ENCODE data around the gene LPCAT1.
"Not testable (repeated sequence)": the region's sequence is repeated elsewhere in the genome, so short reads cannot be mapped to it uniquely, and the experiment has no call there.

LPCAT1 gene, protein sequence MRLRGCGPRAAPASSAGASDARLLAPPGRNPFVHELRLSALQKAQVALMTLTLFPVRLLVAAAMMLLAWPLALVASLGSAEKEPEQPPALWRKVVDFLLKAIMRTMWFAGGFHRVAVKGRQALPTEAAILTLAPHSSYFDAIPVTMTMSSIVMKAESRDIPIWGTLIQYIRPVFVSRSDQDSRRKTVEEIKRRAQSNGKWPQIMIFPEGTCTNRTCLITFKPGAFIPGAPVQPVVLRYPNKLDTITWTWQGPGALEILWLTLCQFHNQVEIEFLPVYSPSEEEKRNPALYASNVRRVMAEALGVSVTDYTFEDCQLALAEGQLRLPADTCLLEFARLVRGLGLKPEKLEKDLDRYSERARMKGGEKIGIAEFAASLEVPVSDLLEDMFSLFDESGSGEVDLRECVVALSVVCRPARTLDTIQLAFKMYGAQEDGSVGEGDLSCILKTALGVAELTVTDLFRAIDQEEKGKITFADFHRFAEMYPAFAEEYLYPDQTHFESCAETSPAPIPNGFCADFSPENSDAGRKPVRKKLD

DNA sequence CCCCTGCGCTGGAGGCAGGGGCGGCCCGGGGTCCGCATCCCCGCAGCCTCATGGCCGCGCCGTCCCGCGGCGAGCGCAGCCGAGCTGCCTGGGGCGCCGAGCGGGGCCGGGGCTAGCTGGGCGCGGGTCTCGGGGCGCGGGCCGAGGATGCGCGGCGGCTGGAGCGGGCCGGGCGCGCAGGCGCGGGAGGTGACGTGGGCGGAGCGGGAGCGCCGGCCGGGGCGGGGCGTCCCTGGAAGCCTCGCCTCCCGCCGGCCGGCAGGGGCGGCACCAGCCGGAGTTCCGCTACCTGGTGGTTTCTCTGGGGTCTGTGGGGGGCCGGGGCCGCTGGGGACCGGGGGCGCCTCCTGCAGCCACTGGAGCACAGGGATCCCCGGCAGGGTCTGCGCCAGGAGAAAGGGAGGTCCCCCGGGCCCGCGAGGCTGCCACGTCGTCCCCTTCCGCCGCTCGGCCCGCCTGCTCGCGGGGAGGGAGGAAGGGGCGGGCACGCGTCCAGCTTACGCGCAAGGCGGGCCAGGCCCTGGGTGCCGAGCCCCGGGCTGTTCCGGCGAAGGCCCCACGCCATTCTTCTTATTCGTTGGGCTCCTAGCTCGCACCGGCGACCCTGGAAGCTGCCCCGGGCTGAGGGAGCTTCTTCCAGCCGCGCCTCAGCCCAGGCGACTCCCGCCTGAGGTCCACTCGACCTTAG, at the start of gene LPCAT1:
TSS of gene LPCAT1 (minus strand) at position 168 of the 688 bp plus-strand sequence. CDS start at position 52, 116 bp downstream.
- no peaks in the 10 kb centered on the region for H3K9me3 ChIP-seq
- peak within 1 kb of the TSS; percentile 91 for H3K4me3 ChIP-seq
- H3K36me3 ChIP-seq, result peaks cover 28% of the 10 kb centered on the region
- H3K4me2 ChIP-seq, result peak within 1 kb of the TSS; percentile 98
- H3K27me3 ChIP-seq, result no peaks in the 10 kb centered on the region
- peak within 1 kb of the TSS; percentile 85 for H3K27ac ChIP-seq
- H3K9ac ChIP-seq, result peak within 1 kb of the TSS; percentile 87
- no peak for TF ChIP-seq Cebpa-rat (IDR thresholded peaks at IDR 0.05)
- peaks cover 44% of the 10 kb centered on the region for H4K20me1 ChIP-seq
- peaks cover 49% of the 10 kb centered on the region for H3K4me1 ChIP-seq

DNA sequence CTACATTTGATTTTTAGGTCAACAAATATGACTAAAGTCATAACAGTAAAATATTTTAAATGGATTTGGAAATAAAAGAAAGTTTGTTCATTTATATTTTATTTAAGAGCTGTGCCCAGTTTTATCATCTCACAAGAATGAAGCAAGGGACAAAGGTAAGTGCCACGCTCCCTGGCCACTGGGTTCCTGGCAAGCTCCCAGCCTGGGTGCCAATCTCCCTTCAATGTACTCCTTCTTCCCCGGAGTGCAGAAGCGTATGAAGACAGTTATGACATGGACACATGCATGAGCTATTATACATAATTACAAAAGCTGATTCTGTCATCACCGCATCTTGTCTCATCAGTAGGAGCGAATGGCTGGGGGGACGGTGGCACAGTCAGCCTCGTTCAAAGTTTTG, 48.1 kb upstream of the LPCAT1 start:
- not testable (repeated sequence) for H3K27me3 ChIP-seq, H4K20me1 ChIP-seq, H3K27ac ChIP-seq, H3K9ac ChIP-seq, H3K4me2 ChIP-seq, H3K4me3 ChIP-seq
- peaks cover 16% of the 10 kb centered on the region for H3K9me3 ChIP-seq
- peaks cover 50% of the 10 kb centered on the region for H3K36me3 ChIP-seq
- peaks cover 30% of the 10 kb centered on the region for H3K4me1 ChIP-seq

DNA sequence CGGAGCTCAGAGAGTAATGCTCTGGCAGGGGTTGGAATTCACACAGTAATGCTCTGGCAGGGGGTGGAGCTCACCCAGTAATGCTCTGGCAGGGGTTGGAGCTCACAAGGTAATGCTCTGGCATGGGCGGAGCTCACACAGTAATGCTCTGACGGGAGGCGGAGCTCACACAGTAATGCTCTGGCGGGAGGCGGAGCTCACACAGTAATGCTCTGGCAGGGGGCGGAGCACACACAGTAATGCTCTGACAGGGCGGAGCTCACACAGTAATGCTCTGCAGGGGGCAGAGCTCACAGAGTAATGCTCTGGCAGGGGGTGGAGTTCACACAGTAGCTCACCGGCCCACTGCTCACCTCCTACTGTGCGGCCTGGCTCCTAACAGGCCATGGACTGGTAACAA, 47.2 kb upstream of the LPCAT1 start:
- peak overlapping the region; percentile 4; the same call in 1 of the 2 replicates for H3K4me3 ChIP-seq
- no peak overlapping the region for H3K27ac ChIP-seq
- no peaks in the 10 kb centered on the region for H3K27me3 ChIP-seq
- no peak for TF ChIP-seq Cebpa-rat (IDR thresholded peaks at IDR 0.05)
- H3K9me3 ChIP-seq, result peaks cover 16% of the 10 kb centered on the region
- H3K4me1 ChIP-seq, result peaks cover 30% of the 10 kb centered on the region
- H3K36me3 ChIP-seq, result peaks cover 48% of the 10 kb centered on the region
- H3K9ac ChIP-seq, result no peak overlapping the region
- no peaks in the 10 kb centered on the region for H4K20me1 ChIP-seq
- H3K4me2 ChIP-seq, result no peak overlapping the region

DNA sequence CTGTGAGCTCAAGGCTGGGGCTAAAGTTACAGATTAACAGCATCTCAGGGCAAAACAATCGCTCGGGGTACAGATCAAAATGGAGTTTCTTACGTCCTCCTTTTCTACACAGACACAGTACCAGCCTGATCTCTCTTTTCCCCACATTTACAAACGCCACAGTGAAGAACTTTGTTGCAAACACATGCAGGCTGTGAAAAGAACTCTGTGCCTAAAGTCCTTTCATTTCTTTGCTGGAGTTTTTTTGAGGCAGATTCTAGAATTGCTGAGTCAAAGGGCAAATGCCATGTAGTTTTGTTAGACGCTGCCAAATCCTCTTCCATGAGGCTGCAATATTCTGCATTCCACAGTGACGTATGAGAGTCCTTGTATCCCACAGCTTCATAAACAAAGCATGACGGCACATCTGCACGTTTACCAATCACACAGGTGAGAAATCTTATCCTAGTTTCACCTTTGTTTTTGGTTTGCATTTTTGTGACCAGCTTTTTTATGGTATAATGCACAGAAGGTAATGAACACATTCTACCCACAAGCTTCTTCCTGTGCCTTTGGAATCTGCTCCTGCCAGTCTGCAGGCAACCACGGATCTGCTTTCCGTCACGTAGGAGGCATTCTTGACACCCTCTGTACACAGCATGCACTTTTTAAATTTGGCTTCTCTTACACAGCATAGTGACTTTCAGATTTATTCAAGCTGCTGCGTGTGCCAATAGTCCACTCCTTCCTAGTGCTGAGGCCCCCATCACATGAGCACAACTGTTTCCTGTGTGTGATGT, 44.6 kb upstream of the LPCAT1 start:
- Histone ChIP-seq H3K4me1 (peaks cover 42% of the 10 kb centered on the region), H3K9ac (no peak overlapping the region), H3K9me3 (peaks cover 16% of the 10 kb centered on the region), H4K20me1 (0 out of 2 replicates have a peak, but pooled peaks cover 5% of the 10 kb centered on the region), H3K27ac (no peak overlapping the region), H3K4me2 (0 out of 2 replicates have a peak overlapping the region, but pooled peaks have one; percentile 12), H3K27me3 (no peaks in the 10 kb centered on the region), H3K4me3 (no peak overlapping the region), H3K36me3 (peaks cover 36% of the 10 kb centered on the region)
- TF ChIP-seq Cebpa-rat (IDR thresholded peaks at IDR 0.05), result no peak

DNA sequence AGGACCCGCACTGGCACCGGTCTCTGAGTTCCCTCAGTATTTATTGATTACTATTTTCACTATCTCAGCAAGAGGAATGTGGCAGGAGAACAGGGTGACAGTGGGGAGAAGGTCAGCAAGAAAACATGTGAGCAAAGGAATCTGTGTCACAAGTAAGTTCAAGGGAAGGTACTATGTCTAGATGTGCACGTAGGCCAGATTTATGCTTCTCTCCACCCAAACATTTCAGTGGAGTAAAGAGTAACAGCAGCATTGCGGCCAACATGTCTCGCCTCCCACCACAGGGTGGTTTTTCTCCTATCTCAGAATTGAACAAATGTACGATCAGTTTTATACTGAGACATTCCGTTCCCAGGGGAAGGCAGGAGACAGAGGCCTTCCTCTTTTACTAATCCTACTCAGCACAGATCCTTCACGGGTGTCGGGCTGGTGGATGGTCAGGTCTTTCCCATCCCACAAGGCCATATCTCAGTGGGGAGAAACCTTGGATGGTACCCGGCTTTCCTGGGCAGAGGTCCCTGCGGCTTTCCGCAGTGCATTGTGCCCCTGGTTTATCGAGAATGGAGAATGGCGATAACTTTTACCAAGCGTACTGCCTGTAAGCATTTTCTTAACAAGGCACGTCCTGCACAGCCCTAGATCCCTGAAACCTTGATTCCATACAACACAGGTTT, 43.9 kb upstream of the LPCAT1 start:
- H3K4me3 ChIP-seq, H3K27ac ChIP-seq, H3K9ac ChIP-seq, H3K4me2 ChIP-seq, H4K20me1 ChIP-seq, H3K27me3 ChIP-seq: not testable (repeated sequence)
- peaks cover 16% of the 10 kb centered on the region for H3K9me3 ChIP-seq
- H3K36me3 ChIP-seq, result peaks cover 36% of the 10 kb centered on the region
- peaks cover 40% of the 10 kb centered on the region for H3K4me1 ChIP-seq

DNA sequence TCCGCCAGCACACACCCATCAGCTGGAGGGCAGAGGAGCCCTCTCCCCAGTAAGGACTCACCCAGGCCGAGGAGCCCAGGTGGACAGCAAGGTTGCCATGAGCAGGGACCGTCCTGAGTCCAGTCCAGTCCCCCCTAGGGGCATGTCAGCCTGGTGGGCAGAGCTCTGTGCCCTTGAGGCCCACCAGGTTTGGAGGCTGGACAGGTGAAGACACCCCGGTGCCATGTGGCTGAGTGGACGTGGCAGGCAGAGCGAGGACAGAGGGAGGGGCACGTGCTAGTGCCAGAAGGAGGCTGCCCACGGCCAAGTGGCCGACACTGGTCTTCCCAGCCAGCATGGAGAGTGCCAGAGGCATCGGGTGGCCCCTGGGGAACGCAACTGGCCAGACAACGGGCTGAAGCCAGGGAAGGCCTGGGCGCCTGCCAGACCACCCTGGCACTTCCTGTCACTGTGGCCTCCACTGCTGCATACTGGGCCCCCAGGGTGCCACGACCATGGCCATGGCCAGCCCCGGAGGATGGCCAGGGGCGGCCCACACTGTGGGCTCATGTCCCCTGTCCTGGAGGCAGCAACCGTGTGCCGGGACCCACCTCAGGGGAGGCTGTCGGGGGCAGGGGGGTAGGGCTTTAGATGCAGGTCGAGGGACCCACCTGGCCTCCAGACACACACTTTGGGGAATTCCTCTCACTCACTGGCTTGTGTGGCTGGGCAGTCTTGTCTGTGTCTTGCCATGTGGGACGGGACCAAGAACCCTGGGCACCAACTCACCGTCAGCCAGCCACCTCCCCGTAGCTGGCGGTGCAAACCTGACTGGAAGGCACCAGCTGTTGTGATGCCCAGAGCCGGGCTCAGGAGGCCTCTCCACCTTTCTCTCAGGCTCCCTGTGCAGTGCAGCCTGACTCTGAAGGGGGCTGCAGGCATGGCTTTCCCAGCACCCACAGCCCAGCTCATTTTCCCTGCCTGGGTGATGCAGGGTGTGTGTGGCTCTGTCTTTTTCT, 42.3 kb upstream of the LPCAT1 start:
- Histone ChIP-seq H3K36me3 (peaks cover 20% of the 10 kb centered on the region), H3K4me3 (no peak overlapping the region), H4K20me1 (0 out of 2 replicates have a peak, but pooled peaks cover 5% of the 10 kb centered on the region), H3K4me2 (no peak overlapping the region), H3K9me3 (peaks cover 10% of the 10 kb centered on the region), H3K27ac (no peak overlapping the region), H3K27me3 (no peaks in the 10 kb centered on the region), H3K9ac (no peak overlapping the region), H3K4me1 (peaks cover 40% of the 10 kb centered on the region)
- TF ChIP-seq Cebpa-rat (IDR thresholded peaks at IDR 0.05), result no peak

DNA sequence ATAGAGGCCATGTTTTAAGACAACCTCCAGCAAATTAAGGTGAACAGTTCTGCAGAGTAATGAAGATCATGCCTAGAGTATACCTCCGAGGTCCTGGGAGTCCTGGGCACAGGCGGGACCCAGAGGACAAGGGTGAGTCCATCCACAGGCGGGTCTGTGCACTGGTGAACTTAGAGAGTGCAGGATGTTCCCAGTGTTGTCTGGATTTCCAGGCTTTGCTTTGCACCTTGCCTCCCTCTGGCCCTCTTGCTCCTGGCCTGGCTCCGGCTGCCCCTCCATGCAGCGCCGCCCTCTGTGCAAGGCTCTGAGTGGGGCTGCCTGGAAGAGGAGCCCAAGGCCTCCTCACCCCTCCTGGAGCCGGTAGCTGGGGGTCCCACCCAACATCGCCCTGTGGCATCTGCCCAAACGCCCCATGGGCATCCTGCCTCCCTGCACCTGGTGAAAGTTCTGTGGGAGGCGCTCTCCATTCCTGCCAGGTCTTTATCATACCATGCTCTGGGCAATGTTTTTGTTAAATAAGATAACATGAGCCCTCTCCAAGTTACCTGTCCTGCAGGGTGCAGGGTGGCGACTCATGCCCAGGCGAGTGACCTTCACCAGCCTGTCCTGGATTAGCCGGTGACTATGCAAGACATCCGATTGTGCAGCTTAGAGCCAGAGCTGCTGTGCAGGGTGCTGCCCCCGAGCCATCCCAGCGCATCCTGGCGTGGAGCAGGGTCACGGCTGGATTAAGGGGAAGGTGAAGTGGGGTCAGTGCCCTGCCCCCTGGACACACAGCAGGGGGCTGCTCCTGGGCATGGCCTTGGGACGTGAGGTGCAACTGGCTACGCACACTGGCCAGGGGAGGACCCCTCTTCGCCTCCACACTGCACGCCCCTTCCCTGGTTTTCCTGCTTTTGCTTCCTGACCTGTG, 41.3 kb upstream of the LPCAT1 start:
- Histone ChIP-seq H3K27me3 (no peaks in the 10 kb centered on the region), H4K20me1 (0 out of 2 replicates have a peak, but pooled peaks cover 5% of the 10 kb centered on the region), H3K4me3 (no peak overlapping the region), H3K4me2 (no peak overlapping the region), H3K27ac (no peak overlapping the region), H3K9me3 (peaks cover under 1% of the 10 kb centered on the region), H3K9ac (no peak overlapping the region), H3K4me1 (peaks cover 40% of the 10 kb centered on the region), H3K36me3 (peaks cover 11% of the 10 kb centered on the region)
- no peak for TF ChIP-seq Cebpa-rat (IDR thresholded peaks at IDR 0.05)
